Measurements from ENCODE around the gene PROM2. TPM values are rescaled to one million over a fixed set of nuclear protein-coding genes. Genes with fewer than 3 reads are reported as not detected.

Gene PROM2
- total RNA-seq, 1 donor from 2014 or later = 1.4 TPM

GRCh38 chr2:95284886-95285541 is 10.8 kb downstream of the PROM2 start:
- Mint-ChIP-seq H3K27me3 (no peaks in the 10 kb centered on the region), H3K27ac (no peak overlapping the region), H3K4me1 (no peaks in the 10 kb centered on the region), H3K9me3 (peaks cover 2% of the 10 kb centered on the region), H3K36me3 (ENCODE audit: low read depth) (no peaks in the 10 kb centered on the region), H3K4me3 (no peak overlapping the region)
- intact Hi-C loops (cut with micrococcal nuclease) = no loop called here
- DNase-seq = no peak

GRCh38 chr2:95285542-95285932 is 11.3 kb downstream of the PROM2 start:
- peaks cover 7% of the 10 kb centered on the region for H3K9me3 Mint-ChIP-seq
- no peak for DNase-seq
- H3K4me3 Mint-ChIP-seq = no peak overlapping the region
- H3K27ac Mint-ChIP-seq = no peak overlapping the region
- intact Hi-C loops (cut with micrococcal nuclease) = no loop called here
- H3K27me3 Mint-ChIP-seq = no peaks in the 10 kb centered on the region
- no peaks in the 10 kb centered on the region for H3K4me1 Mint-ChIP-seq
- no peaks in the 10 kb centered on the region for H3K36me3 Mint-ChIP-seq (ENCODE audit: low read depth)

DNA sequence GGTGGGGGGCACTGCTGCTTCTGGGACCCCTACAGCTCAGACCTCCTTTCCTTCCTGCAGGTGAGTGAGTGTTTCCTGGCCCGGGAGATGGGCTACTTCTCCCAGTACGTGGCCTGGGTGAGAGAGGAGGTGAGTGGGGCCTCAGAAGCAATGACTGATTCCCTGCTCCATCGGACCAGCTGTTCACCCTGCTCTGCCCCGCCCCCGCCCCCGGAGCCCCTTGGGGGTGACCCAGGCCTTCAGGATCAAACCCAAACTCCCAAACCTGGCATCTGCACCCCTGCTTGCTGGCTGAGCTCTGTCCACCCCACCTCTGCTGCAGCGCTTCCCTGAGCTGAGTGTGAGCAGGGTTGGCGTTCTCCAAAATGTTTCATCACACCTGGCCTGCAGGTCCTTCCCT is 13.1 kb downstream of the PROM2 start:
- H3K27ac Mint-ChIP-seq = no peak overlapping the region
- peaks cover 10% of the 10 kb centered on the region for H3K9me3 Mint-ChIP-seq
- no peaks in the 10 kb centered on the region for H3K27me3 Mint-ChIP-seq
- H3K4me3 Mint-ChIP-seq = no peak overlapping the region
- H3K36me3 Mint-ChIP-seq (ENCODE audit: low read depth) = no peaks in the 10 kb centered on the region
- no peak for DNase-seq
- no peaks in the 10 kb centered on the region for H3K4me1 Mint-ChIP-seq
- intact Hi-C loops (cut with micrococcal nuclease) = no loop called here

DNA sequence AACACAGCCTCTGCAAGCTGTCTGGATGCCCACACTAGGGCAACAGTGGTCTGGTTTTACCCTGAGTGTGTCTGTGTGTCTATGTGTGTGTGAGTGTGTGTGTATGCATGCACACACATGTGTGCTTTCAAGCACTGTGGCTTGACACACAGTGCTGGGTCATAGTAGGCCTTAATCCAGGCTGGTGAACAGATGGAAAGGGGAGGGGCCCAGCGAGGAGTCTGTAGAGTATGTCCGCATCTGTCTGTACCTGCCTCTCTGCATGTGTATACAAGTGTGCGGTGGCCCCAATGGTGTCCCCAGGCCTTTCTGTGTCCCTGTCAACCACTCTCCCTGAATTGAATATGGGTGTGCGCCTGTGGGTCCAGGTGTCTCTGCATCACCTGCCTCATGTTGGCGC is 13.6 kb downstream of the PROM2 start:
- intact Hi-C loops (cut with micrococcal nuclease) = no loop called here
- H3K36me3 Mint-ChIP-seq (ENCODE audit: low read depth) = no peaks in the 10 kb centered on the region
- no peak for DNase-seq
- no peak overlapping the region for H3K4me3 Mint-ChIP-seq
- H3K27ac Mint-ChIP-seq = no peak overlapping the region
- H3K9me3 Mint-ChIP-seq = peaks cover 10% of the 10 kb centered on the region
- no peaks in the 10 kb centered on the region for H3K27me3 Mint-ChIP-seq
- H3K4me1 Mint-ChIP-seq = no peaks in the 10 kb centered on the region

GRCh38 chr2:95289253-95289652 is 15.0 kb downstream of the PROM2 start:
- no peaks in the 10 kb centered on the region for H3K4me1 Mint-ChIP-seq
- H3K27ac Mint-ChIP-seq = no peak overlapping the region
- H3K36me3 Mint-ChIP-seq (ENCODE audit: low read depth) = no peaks in the 10 kb centered on the region
- intact Hi-C loops (cut with micrococcal nuclease) = no loop called here
- DNase-seq = no peak
- H3K4me3 Mint-ChIP-seq = no peak overlapping the region
- peaks cover 10% of the 10 kb centered on the region for H3K9me3 Mint-ChIP-seq
- H3K27me3 Mint-ChIP-seq = no peaks in the 10 kb centered on the region

DNA sequence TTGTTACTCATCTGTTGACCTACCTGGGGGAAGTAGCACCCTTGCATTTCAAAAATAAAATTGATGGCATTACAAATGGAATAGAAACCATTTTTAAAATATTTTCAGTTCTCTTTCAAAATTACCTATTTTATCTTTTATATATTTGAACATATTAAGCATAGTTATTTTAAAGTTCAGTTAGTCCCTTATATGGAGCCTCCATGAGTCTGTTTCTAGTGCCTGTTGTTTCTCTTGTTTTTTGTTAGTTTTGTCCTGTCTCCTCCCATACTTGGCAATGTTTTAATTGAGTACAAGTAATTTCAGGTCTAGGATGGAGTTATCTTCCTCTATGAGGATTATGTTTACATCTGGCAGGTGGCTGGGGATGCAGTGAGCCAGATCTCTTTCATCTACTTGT is 17.0 kb downstream of the PROM2 start:
- intact Hi-C loops (cut with micrococcal nuclease) = no loop called here
- no peak for DNase-seq
- Mint-ChIP-seq H3K9me3 (peaks cover 10% of the 10 kb centered on the region), H3K27ac (no peak overlapping the region), H3K27me3 (no peaks in the 10 kb centered on the region), H3K4me3 (no peak overlapping the region), H3K4me1 (no peaks in the 10 kb centered on the region), H3K36me3 (ENCODE audit: low read depth) (no peaks in the 10 kb centered on the region)

DNA sequence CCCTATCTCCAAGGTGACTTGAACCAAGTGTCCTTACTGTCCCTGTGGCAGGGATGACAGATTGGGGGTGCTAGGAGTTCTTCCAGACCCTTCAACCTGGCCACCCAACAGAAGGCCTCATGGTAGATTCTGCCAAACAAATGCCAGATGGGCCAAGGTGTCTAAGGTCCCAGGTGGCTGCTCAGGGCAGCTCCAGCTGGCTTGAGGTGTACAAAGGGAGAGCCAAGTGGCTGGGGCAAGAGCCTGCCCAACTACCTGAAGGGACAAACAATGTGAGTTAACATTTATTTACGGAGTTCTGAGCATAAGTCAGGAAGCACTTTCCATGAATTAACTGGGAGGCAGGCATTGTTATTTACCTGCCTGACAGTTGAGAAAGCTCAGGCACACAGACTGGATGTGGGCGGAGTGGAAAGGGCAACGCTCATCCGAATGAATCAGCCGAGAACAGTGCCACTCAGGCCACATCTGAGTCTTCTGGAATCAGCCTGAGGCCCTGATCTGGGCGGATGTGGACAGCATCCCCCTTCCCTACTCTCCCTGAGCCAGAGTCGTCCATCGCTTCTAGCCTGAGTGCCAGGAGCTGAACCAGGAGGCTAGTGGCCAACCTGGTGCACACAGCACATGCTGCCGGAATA is 18.5 kb downstream of the PROM2 start:
- H3K27ac Mint-ChIP-seq = no peak overlapping the region
- H3K4me3 Mint-ChIP-seq = no peak overlapping the region
- intact Hi-C loops (cut with micrococcal nuclease) = no loop called here
- H3K4me1 Mint-ChIP-seq = no peaks in the 10 kb centered on the region
- H3K27me3 Mint-ChIP-seq = peaks cover 6% of the 10 kb centered on the region
- H3K36me3 Mint-ChIP-seq (ENCODE audit: low read depth) = no peaks in the 10 kb centered on the region
- peaks cover 10% of the 10 kb centered on the region for H3K9me3 Mint-ChIP-seq
- no peak for DNase-seq

DNA sequence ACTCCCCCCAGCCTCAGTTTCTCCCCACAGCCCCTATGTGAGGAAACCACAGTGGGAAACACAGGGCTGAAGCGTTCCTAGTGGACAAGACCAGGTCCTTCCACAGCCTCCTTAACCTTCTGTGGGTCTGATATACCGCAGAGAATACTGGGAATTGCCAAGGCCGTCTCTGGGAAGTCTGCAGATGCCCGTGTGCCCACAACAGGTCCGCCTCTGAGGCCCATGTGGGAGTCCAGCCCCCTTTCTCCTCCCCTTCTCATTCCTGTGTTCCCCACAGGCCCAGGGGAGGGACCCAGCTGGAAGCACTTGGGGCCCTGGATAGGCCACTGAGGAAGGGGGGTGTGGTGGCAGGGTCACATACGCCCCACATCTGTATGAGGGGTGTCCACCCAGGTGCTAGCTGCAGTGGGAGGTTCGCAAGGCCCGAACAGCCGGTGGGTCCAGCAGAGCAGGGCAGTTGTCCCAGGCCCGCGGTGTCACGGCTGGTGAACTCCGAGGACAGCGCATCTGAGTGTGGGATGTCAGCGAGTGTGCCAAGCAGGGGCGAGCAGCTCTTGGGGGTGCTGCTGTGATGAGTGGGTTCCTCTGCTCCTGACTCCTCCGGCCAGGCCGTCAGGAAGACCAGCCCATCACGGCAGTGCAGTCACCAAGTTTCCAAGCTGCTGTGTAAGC is 20.5 kb downstream of the PROM2 start:
- Mint-ChIP-seq H3K4me1 (no peaks in the 10 kb centered on the region), H3K9me3 (peaks cover 10% of the 10 kb centered on the region), H3K4me3 (no peak overlapping the region), H3K36me3 (ENCODE audit: low read depth) (no peaks in the 10 kb centered on the region), H3K27me3 (peaks cover 6% of the 10 kb centered on the region), H3K27ac (no peak overlapping the region)
- no peak for DNase-seq
- intact Hi-C loops (cut with micrococcal nuclease) = no loop called here

GRCh38 chr2:95295376-95295775 is 21.1 kb downstream of the PROM2 start:
- Mint-ChIP-seq H3K9me3 (peaks cover 5% of the 10 kb centered on the region), H3K4me1 (no peaks in the 10 kb centered on the region), H3K4me3 (no peak overlapping the region), H3K36me3 (ENCODE audit: low read depth) (no peaks in the 10 kb centered on the region), H3K27me3 (peaks cover 6% of the 10 kb centered on the region), H3K27ac (no peak overlapping the region)
- intact Hi-C loops (cut with micrococcal nuclease) = no loop called here
- DNase-seq = no peak

DNA sequence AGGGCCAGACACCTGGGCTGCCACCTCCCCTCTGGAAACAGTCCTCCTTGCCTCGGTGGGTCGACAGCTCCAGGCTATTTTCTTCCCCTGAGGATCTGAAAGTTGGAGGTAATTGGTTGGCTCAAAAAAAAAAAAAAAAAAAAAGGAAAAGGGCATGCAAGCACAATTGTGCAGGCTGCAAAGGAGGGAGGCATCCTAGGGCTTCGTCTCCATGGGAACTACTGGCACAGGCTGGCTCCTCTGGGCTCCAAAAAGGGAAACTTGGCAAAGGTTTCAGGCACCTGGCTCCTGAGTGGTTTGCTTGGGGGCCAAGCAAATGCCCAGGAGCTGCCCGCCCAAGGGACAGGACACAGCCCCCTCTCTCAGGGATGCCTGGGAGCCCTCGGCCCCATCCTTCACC is 21.8 kb downstream of the PROM2 start:
- DNase-seq = no peak
- Mint-ChIP-seq H3K27ac (no peak overlapping the region), H3K4me1 (no peaks in the 10 kb centered on the region), H3K27me3 (peaks cover 6% of the 10 kb centered on the region), H3K4me3 (no peak overlapping the region), H3K9me3 (no peaks in the 10 kb centered on the region), H3K36me3 (ENCODE audit: low read depth) (no peaks in the 10 kb centered on the region)
- intact Hi-C loops (cut with micrococcal nuclease) = no loop called here

GRCh38 chr2:95296880-95297487 is 22.7 kb downstream of the PROM2 start, which contains the start of gene KCNIP3:
KCNIP3 (plus strand) TSS chr2:95297347; CDS start chr2:95297439, 92 bp downstream.
- Mint-ChIP-seq H3K4me1 (no peaks in the 10 kb centered on the region), H3K27me3 (peaks cover 6% of the 10 kb centered on the region), H3K27ac (no peak within 1 kb of the TSS), H3K4me3 (no peak within 1 kb of the TSS), H3K9me3 (no peaks in the 10 kb centered on the region), H3K36me3 (ENCODE audit: low read depth) (no peaks in the 10 kb centered on the region)
- intact Hi-C loops (cut with micrococcal nuclease) = no loop called here
- no peak for DNase-seq

GRCh38 chr2:95297639-95298395 is 23.6 kb downstream of the PROM2 start:
- H3K27me3 Mint-ChIP-seq = peaks cover 6% of the 10 kb centered on the region
- H3K9me3 Mint-ChIP-seq = no peaks in the 10 kb centered on the region
- no peaks in the 10 kb centered on the region for H3K4me1 Mint-ChIP-seq
- intact Hi-C loops (cut with micrococcal nuclease) = no loop called here
- no peak for DNase-seq
- no peaks in the 10 kb centered on the region for H3K36me3 Mint-ChIP-seq (ENCODE audit: low read depth)
- no peak overlapping the region for H3K27ac Mint-ChIP-seq
- no peak overlapping the region for H3K4me3 Mint-ChIP-seq

DNA sequence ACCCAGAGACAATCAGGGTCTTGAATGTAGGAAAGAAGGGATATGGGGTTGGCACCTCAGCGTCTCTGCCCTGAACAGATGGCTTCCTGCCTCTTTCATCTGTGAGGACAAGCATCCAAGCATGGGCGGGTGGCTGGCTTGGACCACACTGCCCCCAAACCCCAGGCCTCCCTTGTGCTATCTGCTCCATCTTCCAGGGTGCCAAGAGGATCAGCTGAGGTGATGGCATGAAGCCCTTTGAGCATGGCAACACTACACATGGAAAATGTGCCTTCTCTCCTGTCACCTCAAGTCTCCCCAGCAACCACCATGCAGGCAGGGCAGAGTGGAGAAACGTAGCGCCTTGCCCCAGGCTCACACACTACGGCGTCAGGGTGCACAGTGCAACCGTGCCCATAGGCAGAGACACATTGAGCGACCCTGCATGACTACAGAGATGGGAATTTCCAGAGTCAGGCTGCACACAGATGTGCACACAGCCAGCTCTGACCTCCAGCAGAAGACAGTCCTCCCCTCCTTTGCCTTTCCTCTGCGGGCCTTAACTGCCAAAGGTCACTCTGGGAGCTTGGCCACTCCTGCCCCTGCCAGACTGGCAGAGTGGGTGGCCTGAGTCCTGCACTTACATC is 24.4 kb downstream of the PROM2 start:
- no peak overlapping the region for H3K4me3 Mint-ChIP-seq
- H3K36me3 Mint-ChIP-seq (ENCODE audit: low read depth) = no peaks in the 10 kb centered on the region
- no peak overlapping the region for H3K27ac Mint-ChIP-seq
- H3K27me3 Mint-ChIP-seq = peaks cover 6% of the 10 kb centered on the region
- intact Hi-C loops (cut with micrococcal nuclease) = no loop called here
- H3K4me1 Mint-ChIP-seq = no peaks in the 10 kb centered on the region
- H3K9me3 Mint-ChIP-seq = no peaks in the 10 kb centered on the region
- no peak for DNase-seq

All from activated CD4-positive, alpha-beta T cell treated with anti-CD3 and anti-CD28 coated beads, Interleukin-2, amount 10 ng/mL, durations not matched to agents 24 days and 14 days (primary cell).